ENCODE data around the gene ACSL1.

ACSL1 gene

DNA sequence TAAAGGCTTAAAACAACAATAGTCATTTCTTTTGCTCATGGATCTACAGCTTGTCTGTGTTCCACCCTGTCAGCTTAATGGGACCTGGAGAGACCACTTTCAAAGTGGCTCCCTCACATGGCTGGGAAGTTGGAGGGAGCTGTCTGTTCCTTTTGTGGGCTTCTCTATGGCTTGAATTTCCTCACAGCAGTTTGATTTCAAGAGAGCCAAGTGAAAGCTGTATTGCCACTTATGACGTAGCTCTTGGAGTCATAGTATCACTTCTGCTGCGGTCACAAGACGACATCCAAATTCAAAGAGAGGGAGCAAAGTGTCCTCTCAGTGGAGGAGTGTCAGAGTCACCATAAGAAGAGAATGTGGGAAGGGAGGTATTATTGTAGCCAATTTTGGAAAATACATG lies 22.7 kb upstream of the ACSL1 start:
- no peaks in the 10 kb centered on the region for H3K9me2 ChIP-seq (replicated peaks; ENCODE audit: insufficient read depth, low read length)
- H3K9me3 ChIP-seq (ENCODE audit: insufficient read depth, low read length): no peaks in the 10 kb centered on the region
- no peaks in the 10 kb centered on the region for H3F3A ChIP-seq (ENCODE audit: insufficient read depth)
- no peaks in the 10 kb centered on the region for H4K20me1 ChIP-seq (ENCODE audit: low read depth, low read length)
- no peak overlapping the region for H3K4me3 ChIP-seq (ENCODE audit: insufficient read depth, low read length, poor library complexity, severe bottlenecking)
- H3K9ac ChIP-seq (ENCODE audit: low read length): no peak overlapping the region
- H3K79me2 ChIP-seq (ENCODE audit: insufficient read depth, low read length): no peaks in the 10 kb centered on the region
- no peak overlapping the region for H3K4me2 ChIP-seq (ENCODE audit: low read depth, low read length, poor library complexity, severe bottlenecking)
- H3K36me3 ChIP-seq (ENCODE audit: low read length): no peaks in the 10 kb centered on the region
- H2AFZ ChIP-seq (ENCODE audit: low read depth, low read length, severe bottlenecking): no peak overlapping the region
- no peak for TF ChIP-seq EZH2phosphoT487 (conservative IDR thresholded peaks at IDR 0.05; ENCODE audit: low read length)
- TF ChIP-seq, protein P1, sequence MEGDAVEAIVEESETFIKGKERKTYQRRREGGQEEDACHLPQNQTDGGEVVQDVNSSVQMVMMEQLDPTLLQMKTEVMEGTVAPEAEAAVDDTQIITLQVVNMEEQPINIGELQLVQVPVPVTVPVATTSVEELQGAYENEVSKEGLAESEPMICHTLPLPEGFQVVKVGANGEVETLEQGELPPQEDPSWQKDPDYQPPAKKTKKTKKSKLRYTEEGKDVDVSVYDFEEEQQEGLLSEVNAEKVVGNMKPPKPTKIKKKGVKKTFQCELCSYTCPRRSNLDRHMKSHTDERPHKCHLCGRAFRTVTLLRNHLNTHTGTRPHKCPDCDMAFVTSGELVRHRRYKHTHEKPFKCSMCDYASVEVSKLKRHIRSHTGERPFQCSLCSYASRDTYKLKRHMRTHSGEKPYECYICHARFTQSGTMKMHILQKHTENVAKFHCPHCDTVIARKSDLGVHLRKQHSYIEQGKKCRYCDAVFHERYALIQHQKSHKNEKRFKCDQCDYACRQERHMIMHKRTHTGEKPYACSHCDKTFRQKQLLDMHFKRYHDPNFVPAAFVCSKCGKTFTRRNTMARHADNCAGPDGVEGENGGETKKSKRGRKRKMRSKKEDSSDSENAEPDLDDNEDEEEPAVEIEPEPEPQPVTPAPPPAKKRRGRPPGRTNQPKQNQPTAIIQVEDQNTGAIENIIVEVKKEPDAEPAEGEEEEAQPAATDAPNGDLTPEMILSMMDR (IDR thresholded peaks at IDR 0.05; ENCODE audit: insufficient read depth, low read length, poor library complexity, severe bottlenecking): no peak
- no peaks in the 10 kb centered on the region for H3K27me3 ChIP-seq (ENCODE audit: low read length)
- H3K27ac ChIP-seq (ENCODE audit: low read depth, low read length): no peak overlapping the region

DNA sequence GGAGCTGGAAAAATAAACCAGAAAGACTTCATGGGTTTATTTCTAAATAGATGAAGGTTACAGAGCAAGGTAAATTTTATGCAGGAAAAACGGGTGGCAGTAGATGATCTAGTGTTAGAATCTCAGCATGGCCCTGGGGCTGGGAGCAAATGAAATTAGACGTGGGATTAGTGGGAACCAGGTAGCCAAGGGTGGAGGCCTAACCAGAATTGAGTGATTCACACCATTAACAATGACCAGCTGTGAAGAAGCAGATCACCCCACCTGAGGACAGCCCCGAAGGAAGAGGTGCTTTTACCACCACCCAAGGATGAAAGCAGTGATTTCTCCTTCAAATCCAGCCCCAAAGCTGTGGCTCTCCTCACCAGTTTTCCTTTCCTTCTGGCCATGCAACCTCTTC lies 20.8 kb upstream of the ACSL1 start:
- H3K4me2 ChIP-seq (ENCODE audit: low read depth, low read length, poor library complexity, severe bottlenecking): no peak overlapping the region
- H4K20me1 ChIP-seq (ENCODE audit: low read depth, low read length): no peaks in the 10 kb centered on the region
- H3K27ac ChIP-seq (ENCODE audit: low read depth, low read length): no peak overlapping the region

DNA sequence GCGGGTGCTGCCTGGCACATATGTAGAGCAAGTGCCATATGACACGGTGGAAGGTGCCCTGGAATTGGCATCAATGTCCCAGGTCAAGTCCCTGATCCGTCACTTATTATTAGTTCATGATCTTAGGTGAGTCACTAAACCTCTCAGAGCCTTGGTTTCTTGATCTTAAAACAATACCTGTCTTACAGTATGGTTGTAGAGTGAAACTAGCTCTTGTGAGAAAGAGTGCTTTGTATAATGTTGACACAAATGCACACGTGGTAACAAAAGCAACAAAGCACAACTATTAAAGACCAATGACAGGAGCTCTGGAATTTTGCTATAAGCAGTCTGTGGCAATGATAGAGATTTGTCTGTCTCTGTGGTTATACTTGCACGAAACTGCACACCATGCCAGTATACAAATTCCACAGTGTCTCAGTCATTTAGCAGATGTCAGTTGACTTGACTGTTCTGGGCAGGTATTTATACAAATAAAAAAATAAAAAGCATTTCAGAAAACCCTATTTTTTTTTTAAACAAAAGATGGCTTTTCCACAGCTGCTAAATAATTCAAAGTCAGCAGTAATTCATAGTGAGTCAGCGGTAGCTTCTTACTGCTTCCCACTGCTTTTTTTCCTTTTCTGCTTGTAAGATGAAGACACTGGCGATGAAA lies 19.7 kb upstream of the ACSL1 start:
- Histone ChIP-seq H3K36me3 (ENCODE audit: low read length) (no peaks in the 10 kb centered on the region), H2AFZ (ENCODE audit: low read depth, low read length, severe bottlenecking) (no peak overlapping the region), H3K9ac (ENCODE audit: low read length) (no peak overlapping the region), H4K20me1 (ENCODE audit: low read depth, low read length) (no peaks in the 10 kb centered on the region), H3K4me2 (ENCODE audit: low read depth, low read length, poor library complexity, severe bottlenecking) (no peak overlapping the region), H3K27me3 (ENCODE audit: low read length) (no peaks in the 10 kb centered on the region), H3K9me3 (ENCODE audit: insufficient read depth, low read length) (no peaks in the 10 kb centered on the region), H3K27ac (ENCODE audit: low read depth, low read length) (no peak overlapping the region), H3F3A (ENCODE audit: insufficient read depth) (no peaks in the 10 kb centered on the region), H3K4me3 (ENCODE audit: insufficient read depth, low read length, poor library complexity, severe bottlenecking) (no peak overlapping the region), H3K79me2 (ENCODE audit: insufficient read depth, low read length) (no peaks in the 10 kb centered on the region), H3K9me2 (replicated peaks; ENCODE audit: insufficient read depth, low read length) (no peaks in the 10 kb centered on the region)
- TF ChIP-seq, protein P1 (IDR thresholded peaks at IDR 0.05; ENCODE audit: insufficient read depth, low read length, poor library complexity, severe bottlenecking): no peak
- TF ChIP-seq EZH2phosphoT487 (conservative IDR thresholded peaks at IDR 0.05; ENCODE audit: low read length): no peak

More for the DNA sequence above, 20.8 kb upstream of the ACSL1 start:
- no peaks in the 10 kb centered on the region for H3F3A ChIP-seq (ENCODE audit: insufficient read depth)
- no peaks in the 10 kb centered on the region for H3K36me3 ChIP-seq (ENCODE audit: low read length)
- no peaks in the 10 kb centered on the region for H3K79me2 ChIP-seq (ENCODE audit: insufficient read depth, low read length)
- no peak overlapping the region for H3K9ac ChIP-seq (ENCODE audit: low read length)
- H3K4me3 ChIP-seq (ENCODE audit: insufficient read depth, low read length, poor library complexity, severe bottlenecking): no peak overlapping the region
- no peaks in the 10 kb centered on the region for H3K9me2 ChIP-seq (replicated peaks; ENCODE audit: insufficient read depth, low read length)
- TF ChIP-seq, protein P1 (IDR thresholded peaks at IDR 0.05; ENCODE audit: insufficient read depth, low read length, poor library complexity, severe bottlenecking): no peak
- TF ChIP-seq EZH2phosphoT487 (conservative IDR thresholded peaks at IDR 0.05; ENCODE audit: low read length): no peak
- H3K9me3 ChIP-seq (ENCODE audit: insufficient read depth, low read length): no peaks in the 10 kb centered on the region
- no peaks in the 10 kb centered on the region for H3K27me3 ChIP-seq (ENCODE audit: low read length)
- H2AFZ ChIP-seq (ENCODE audit: low read depth, low read length, severe bottlenecking): no peak overlapping the region

Data from SU-DHL-6 (cell line).